DOHH2 (cell line): ENCODE results near the gene SLC25A42.

Experiments used
- H3F3A ChIP-seq: fragments of 200-600 bp; sonication (generic), shearing (Covaris generic); 2 replicates; pipeline ENCODE4 v1.6.0; 2016; ENCODE audit warnings: antibody characterized with exemption, mild to moderate bottlenecking; ENCODE audit not compliant: control insufficient read depth, insufficient read depth
- H3K27ac ChIP-seq: fragments of 200-600 bp; sonication (generic); 2 replicates; pipeline ENCODE4 v1.5.1; 2014; ENCODE audit warnings: low read depth, mild to moderate bottlenecking, low read length, moderate library complexity
- H3K27me3 ChIP-seq: fragments of 200-600 bp; sonication (generic); 2 replicates; pipeline ENCODE4 v1.6.1; 2014; ENCODE audit warnings: mild to moderate bottlenecking, low read length, mixed read lengths; ENCODE audit not compliant: control insufficient read depth
- H3K36me3 ChIP-seq: fragments of 200-600 bp; sonication (generic); 2 replicates; pipeline ENCODE4 v1.6.1; 2014; ENCODE audit warnings: mild to moderate bottlenecking, low read length, moderate library complexity, mixed read lengths; ENCODE audit not compliant: control insufficient read depth
- H3K4me1 ChIP-seq: fragments of 200-600 bp; sonication (generic); 2 replicates; pipeline ENCODE4 v1.6.1; 2014; ENCODE audit warnings: mild to moderate bottlenecking, low read length, mixed read lengths; ENCODE audit not compliant: control insufficient read depth
- H3K4me2 ChIP-seq: fragments of 200-600 bp; sonication (generic); 2 replicates; pipeline ENCODE4 v1.6.0; 2014; ENCODE audit warnings: mild to moderate bottlenecking, low read length, moderate library complexity
- H3K4me3 ChIP-seq: fragments of 200-600 bp; sonication (generic); 2 replicates; pipeline ENCODE4 v1.5.1; 2014; ENCODE audit warnings: mild to moderate bottlenecking, low read length, mixed read lengths
- H3K79me2 ChIP-seq: fragments of 200-600 bp; sonication (generic); 2 replicates; pipeline ENCODE4 v1.6.1; 2014; ENCODE audit warnings: mild to moderate bottlenecking, low read length, mixed read lengths; ENCODE audit not compliant: control insufficient read depth
- H3K9me2 ChIP-seq: fragments of 200-600 bp; sonication (generic); replicated peaks from 2 replicates; pipeline ENCODE4 v1.6.1; 2014; ENCODE audit warnings: mild to moderate bottlenecking, low read length, mixed read lengths; ENCODE audit not compliant: control insufficient read depth
- H3K9me3 ChIP-seq: fragments of 200-600 bp; sonication (generic); 2 replicates; pipeline ENCODE4 v1.6.1; 2014; ENCODE audit warnings: antibody characterized with exemption, low read length, mixed read lengths; ENCODE audit not compliant: control insufficient read depth, insufficient read depth
- H4K20me1 ChIP-seq: fragments of 200-600 bp; sonication (generic); 2 replicates; pipeline ENCODE4 v1.6.0; 2014; ENCODE audit warnings: low read depth, mild to moderate bottlenecking, antibody characterized with exemption, low read length, moderate library complexity; ENCODE audit not compliant: control insufficient read depth, insufficient read depth
- CTCF ChIP-seq: fragments of 200-600 bp; sonication (generic); IDR thresholded peaks from one replicate; pipeline ENCODE4 v1.5.1; 2014; ENCODE audit warnings: antibody characterized with exemption, mild to moderate bottlenecking, low read depth, low read length; ENCODE audit not compliant: poor library complexity, severe bottlenecking
- EZH2phosphoT487 ChIP-seq: fragments of 200-600 bp; sonication (generic); IDR thresholded peaks from 2 replicates; pipeline ENCODE4 v1.6.1; 2017; ENCODE audit warnings: borderline replicate concordance, mild to moderate bottlenecking, antibody characterized with exemption, low read length, moderate library complexity, mixed read lengths

The SLC25A42 gene

GRCh38 chr19:19154768-19155494 is 91.1 kb downstream of the SLC25A42 start:
- TF ChIP-seq CTCF (peak; percentile 63), EZH2phosphoT487 (no peak)

DNA sequence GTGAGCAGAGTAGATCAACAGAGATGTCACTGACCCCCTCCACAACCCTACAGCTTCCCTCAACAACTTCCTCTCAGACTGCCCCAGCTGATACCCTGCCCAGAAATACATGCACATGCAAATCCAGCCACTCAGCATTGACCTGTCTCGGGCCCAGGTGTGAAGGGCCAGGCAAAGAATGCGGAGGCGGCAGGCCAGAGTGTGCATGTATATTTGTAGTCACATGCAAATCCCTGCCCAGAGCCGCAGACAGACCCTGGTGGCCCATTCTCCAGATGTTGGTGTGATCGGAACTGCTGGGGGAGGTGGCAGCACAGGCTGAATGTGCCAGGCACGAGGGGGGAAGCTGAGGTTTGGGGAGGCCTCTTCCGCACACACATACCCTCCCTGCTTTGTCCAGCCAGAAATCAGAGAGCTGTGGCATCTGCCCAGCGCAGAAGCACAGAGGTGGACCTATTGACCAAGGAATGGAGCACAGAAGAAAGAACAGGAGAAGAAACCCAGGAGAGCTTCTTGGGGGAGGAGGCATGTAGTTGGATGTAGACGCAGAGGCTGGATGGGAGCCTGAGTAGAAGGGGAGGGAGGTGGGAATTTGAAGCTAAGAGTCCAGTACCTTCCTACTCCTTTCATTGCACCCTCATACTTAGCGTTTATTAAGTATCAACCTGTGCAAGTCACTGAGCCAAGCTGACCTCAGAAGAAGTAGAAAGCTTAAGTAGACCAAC is 91.9 kb downstream of the SLC25A42 start:
- H3K4me2 ChIP-seq, result peak overlapping the region; percentile 91
- no peaks in the 10 kb centered on the region for H3K27me3 ChIP-seq
- TF ChIP-seq CTCF, result no peak
- TF ChIP-seq EZH2phosphoT487, result no peak
- peak overlapping the region; percentile 70 for H3K4me3 ChIP-seq
- no peaks in the 10 kb centered on the region for H3K9me2 ChIP-seq
- H3K27ac ChIP-seq, result peak overlapping the region; percentile 97
- H3K36me3 ChIP-seq, result peaks cover 77% of the 10 kb centered on the region
- peaks cover 91% of the 10 kb centered on the region for H3K4me1 ChIP-seq
- H4K20me1 ChIP-seq, result peaks cover 4% of the 10 kb centered on the region; the same call in 1 of the 2 replicates
- H3K9me3 ChIP-seq, result no peaks in the 10 kb centered on the region
- peaks cover 61% of the 10 kb centered on the region for H3F3A ChIP-seq
- H3K79me2 ChIP-seq, result peaks cover 79% of the 10 kb centered on the region

More at GRCh38 chr19:19154768-19155494, 91.1 kb downstream of the SLC25A42 start:
- H3K4me3 ChIP-seq, result peak overlapping the region; percentile 70
- H3K9me2 ChIP-seq, result no peaks in the 10 kb centered on the region
- no peaks in the 10 kb centered on the region for H3K27me3 ChIP-seq
- peaks cover 60% of the 10 kb centered on the region for H3F3A ChIP-seq
- H3K27ac ChIP-seq, result peak overlapping the region; percentile 97
- H3K4me1 ChIP-seq, result peaks cover 88% of the 10 kb centered on the region
- H3K4me2 ChIP-seq, result peak overlapping the region; percentile 91
- peaks cover 77% of the 10 kb centered on the region for H3K79me2 ChIP-seq
- no peaks in the 10 kb centered on the region for H3K9me3 ChIP-seq
- peaks cover 78% of the 10 kb centered on the region for H3K36me3 ChIP-seq
- peaks cover 6% of the 10 kb centered on the region; the same call in 1 of the 2 replicates for H4K20me1 ChIP-seq

DNA sequence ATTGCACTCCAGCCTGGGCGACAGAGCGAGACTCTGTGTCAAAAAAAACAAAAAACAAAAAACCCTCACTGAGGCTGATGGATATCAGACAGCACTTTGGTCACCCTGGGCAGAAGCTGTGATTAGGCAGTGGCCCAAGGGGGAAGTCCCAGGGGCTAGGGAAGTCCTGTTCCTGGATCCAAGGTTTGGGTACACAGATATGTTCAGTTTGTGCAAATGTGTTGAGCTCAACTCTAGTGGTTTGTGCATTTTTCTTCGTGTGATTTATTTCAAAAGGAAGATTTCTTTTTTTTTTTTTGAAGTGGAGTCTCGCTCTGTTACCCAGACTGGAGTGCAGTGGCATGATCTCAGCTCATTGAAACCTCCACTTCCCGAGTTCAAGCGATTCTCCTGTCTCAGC is 94.0 kb downstream of the SLC25A42 start:
- Histone ChIP-seq H3K4me1 (peaks cover 98% of the 10 kb centered on the region), H3F3A (peaks cover 72% of the 10 kb centered on the region), H3K9me2 (no peaks in the 10 kb centered on the region), H3K4me3 (peak overlapping the region; percentile 67), H3K27me3 (no peaks in the 10 kb centered on the region), H3K4me2 (peak overlapping the region; percentile 91), H3K27ac (peak overlapping the region; percentile 97), H3K9me3 (no peaks in the 10 kb centered on the region), H3K36me3 (peaks cover 78% of the 10 kb centered on the region), H4K20me1 (no peaks in the 10 kb centered on the region), H3K79me2 (peaks cover 83% of the 10 kb centered on the region)
- TF ChIP-seq EZH2phosphoT487 (no peak), CTCF (no peak)
